PC-9 (cell line): ENCODE data around the gene CMTM4. TPM values are rescaled to one million over a fixed set of nuclear protein-coding genes. Genes with fewer than 3 reads are reported as not detected.

Experiments
- BruUV-seq: library from RNA; stranded (reverse); fragments of 400-500 nt; replicated peaks from 2 replicates; lab custom pipeline; 2021; lab: Mats Ljungman, UMichigan
- CTCF ChIA-PET: fragments of 300-600 bp; sonication (Branson Sonifier 250); formaldehyde crosslinking; loops from one replicate; lab custom pipeline; 2022; ENCODE audit warnings: antibody characterized with exemption; lab: Charles Lee
- POLR2A ChIA-PET: fragments of 300-600 bp; sonication (Branson Sonifier 250); formaldehyde crosslinking; loops from one replicate; lab custom pipeline; 2022; ENCODE audit warnings: antibody characterized with exemption; ENCODE audit not compliant: unreplicated experiment; lab: Charles Lee
- DNase-seq, 2 experiments: peaks; one replicate each; pipeline versions ENCODE4 v3.0.0 to v3.0.0-alpha.2; 2015 to 2022; ENCODE audit warnings: mixed read lengths in 1 of 2
- H2AFZ ChIP-seq: fragments of 200-600 bp; sonication (generic); 2 replicates; pipeline ENCODE4 v1.8.1; 2017; ENCODE audit warnings: antibody characterized with exemption
- H3F3A ChIP-seq: fragments of 200-600 bp; sonication (generic); 2 replicates; pipeline ENCODE4 v1.8.1; 2017; ENCODE audit warnings: antibody characterized with exemption, mild to moderate bottlenecking, low read depth; ENCODE audit not compliant: insufficient read depth
- H3K27ac ChIP-seq: fragments of 200-600 bp; sonication (generic); 2 replicates; pipeline ENCODE4 v1.6.1; 2016; ENCODE audit warnings: mixed run types
- H3K27me3 ChIP-seq: fragments of 200-600 bp; sonication (generic); 2 replicates; pipeline ENCODE4 v1.6.1; 2016; ENCODE audit warnings: low read depth, mixed run types; ENCODE audit not compliant: insufficient read depth
- H3K36me3 ChIP-seq: fragments of 200-600 bp; sonication (generic); 2 replicates; pipeline ENCODE4 v1.6.1; 2016; ENCODE audit warnings: low read depth, mixed run types
- H3K4me1 ChIP-seq: fragments of 200-600 bp; sonication (generic); replicated peaks from 2 replicates; pipeline ENCODE4 v1.6.1; 2016; ENCODE audit warnings: mixed run types; ENCODE audit not compliant: insufficient read depth
- H3K4me2 ChIP-seq: fragments of 200-600 bp; sonication (generic); 2 replicates; pipeline ENCODE4 v1.6.1; 2017; ENCODE audit warnings: mixed run types
- H3K4me3 ChIP-seq: fragments of 200-600 bp; sonication (generic); 2 replicates; pipeline ENCODE4 v1.6.1; 2016; ENCODE audit warnings: mixed run types
- H3K79me2 ChIP-seq: fragments of 200-600 bp; sonication (generic); 2 replicates; pipeline ENCODE4 v1.6.1; 2017; ENCODE audit warnings: low read depth, mixed run types
- H3K9me2 ChIP-seq: fragments of 200-600 bp; sonication (generic); 2 replicates; pipeline ENCODE4 v1.8.1; 2017; ENCODE audit warnings: mild to moderate bottlenecking; ENCODE audit not compliant: insufficient read depth
- H3K9me3 ChIP-seq: fragments of 200-600 bp; sonication (generic); 2 replicates; pipeline ENCODE4 v1.8.1; 2016; ENCODE audit warnings: low read depth; ENCODE audit not compliant: insufficient read depth
- H4K20me1 ChIP-seq: fragments of 200-600 bp; sonication (generic); 2 replicates; pipeline ENCODE4 v1.8.1; 2017; ENCODE audit not compliant: insufficient read depth
- CTCF ChIP-seq: fragments of 200-600 bp; sonication (generic); conservative IDR thresholded peaks from 2 replicates; pipeline ENCODE4 v1.6.1; 2017; ENCODE audit warnings: mixed run types, antibody characterized with exemption, mild to moderate bottlenecking, moderate library complexity
- EZH2 ChIP-seq: fragments of 200-600 bp; sonication (generic); IDR thresholded peaks from 2 replicates; pipeline ENCODE4 v1.8.0; 2017; ENCODE audit warnings: antibody characterized with exemption, low read depth
- intact Hi-C: fragments of 100-400 bp; cut with micrococcal nuclease; formaldehyde crosslinking; loops from one replicate; pipeline ENCODE4 v1.10.0; 2022; ENCODE audit not compliant: unreplicated experiment
- total RNA-seq: library from RNA; stranded (reverse); gene quantifications from 2 replicates; pipeline ENCODE4 v1.2.3, GENCODE V29; 2021

CMTM4 gene
- total RNA-seq, 1 experiment from 2014 or later = 81.3 TPM

GRCh38 chr16:66682271-66682670, 14.3 kb downstream of the CMTM4 start:
- Histone ChIP-seq H3K4me3 (no peak overlapping the region), H3K9me3 (no peaks in the 10 kb centered on the region), H3K27ac (no peak overlapping the region), H3K4me2 (no peak overlapping the region), H2AFZ (no peak overlapping the region), H3K4me1 (peaks cover 6% of the 10 kb centered on the region), H3F3A (peaks cover 4% of the 10 kb centered on the region; the same call in 1 of the 2 replicates), H3K9me2 (no peaks in the 10 kb centered on the region), H3K79me2 (peaks cover 37% of the 10 kb centered on the region), H3K27me3 (no peaks in the 10 kb centered on the region), H3K36me3 (peaks cover 6% of the 10 kb centered on the region; the same call in 1 of the 2 replicates), H4K20me1 (no peaks in the 10 kb centered on the region; the same call in 1 of the 2 replicates)
- TF ChIP-seq CTCF = no peak
- TF ChIP-seq EZH2 = no peak
- ChIA-PET POLR2A (no interaction called here), CTCF (no interaction called here)
- no peak for DNase-seq
- intact Hi-C loops = no loop called here
- no TSS peak for BruUV-seq

- DNase-seq = no peak
- Histone ChIP-seq H4K20me1 (no peaks in the 10 kb centered on the region; the same call in 1 of the 2 replicates), H3K4me1 (peaks cover 6% of the 10 kb centered on the region), H3K79me2 (peaks cover 37% of the 10 kb centered on the region), H3K27ac (no peak overlapping the region), H3K9me2 (no peaks in the 10 kb centered on the region), H3K27me3 (no peaks in the 10 kb centered on the region), H2AFZ (no peak overlapping the region), H3K4me3 (no peak overlapping the region), H3K9me3 (no peaks in the 10 kb centered on the region), H3K36me3 (peaks cover 6% of the 10 kb centered on the region; the same call in 1 of the 2 replicates), H3F3A (peaks cover 4% of the 10 kb centered on the region; the same call in 1 of the 2 replicates), H3K4me2 (no peak overlapping the region)
- no TSS peak for BruUV-seq
- intact Hi-C loops = no loop called here
- ChIA-PET CTCF (interaction anchor here (0.5 to 0.8 kb wide), 2 partner anchors 70 to 753 kb away, joined by 3 to 10 read pairs; partner anchors contain the start of gene DYNC1LI2), POLR2A (no interaction called here)
- TF ChIP-seq EZH2 (no peak), CTCF (no peak)
Observed at GRCh38 chr16:66681676-66682075, 14.9 kb downstream of the CMTM4 start.

- no peaks in the 10 kb centered on the region; the same call in 1 of the 2 replicates for H4K20me1 ChIP-seq
- CTCF ChIA-PET = interaction anchor here (0.5 to 0.7 kb wide), 3 partner anchors 9 to 15 kb away, joined by 3 to 8 read pairs (median 5); no protein-coding TSS in a partner anchor
- peaks cover 6% of the 10 kb centered on the region; the same call in 1 of the 2 replicates for H3K36me3 ChIP-seq
- H3K27ac ChIP-seq = no peak overlapping the region
- H3K9me3 ChIP-seq = no peaks in the 10 kb centered on the region
- peaks cover 6% of the 10 kb centered on the region for H3K4me1 ChIP-seq
- no peak for DNase-seq
- no peak overlapping the region for H3K4me2 ChIP-seq
- H3F3A ChIP-seq = no peaks in the 10 kb centered on the region; the same call in 1 of the 2 replicates
- no peaks in the 10 kb centered on the region for H3K9me2 ChIP-seq
- TF ChIP-seq CTCF = no peak
- TF ChIP-seq EZH2 = no peak
- intact Hi-C loops = no loop called here
- H3K79me2 ChIP-seq = peaks cover 28% of the 10 kb centered on the region
- no peaks in the 10 kb centered on the region for H3K27me3 ChIP-seq
- POLR2A ChIA-PET = no interaction called here
- no peak overlapping the region for H2AFZ ChIP-seq
- BruUV-seq = no TSS peak
- no peak overlapping the region for H3K4me3 ChIP-seq
Observed at GRCh38 chr16:66678337-66678736, 18.2 kb downstream of the CMTM4 start.
